H1 (cell line): Measurements from ENCODE around the gene TASP1. TPM values are rescaled to one million over a fixed set of nuclear protein-coding genes. Genes with fewer than 3 reads are reported as not detected.

Experiments used
- ASH2L ChIP-seq: fragments of 200-600, 300-600 bp; sonication (generic); IDR thresholded peaks from one replicate; pipeline ENCODE4 v1.7.1; 2017; ENCODE audit warnings: low read length
- BCL11A ChIP-seq, 2 experiments: IDR thresholded peaks; one replicate each; pipeline ENCODE4 v1.6.1; 2011; ENCODE audit warnings: low read depth in 2 of 2, low read length in 2 of 2, mild to moderate bottlenecking in 2 of 2
- CEBPB ChIP-seq: IDR thresholded peaks from 2 replicates; pipeline ENCODE4 v1.6.1; 2012; ENCODE audit warnings: low read depth, low read length
- E2F6 ChIP-seq: IDR thresholded peaks from 2 replicates; pipeline ENCODE4 v1.6.1; 2012; ENCODE audit warnings: inconsistent platforms
- POLR2A ChIP-seq, 2 experiments: IDR thresholded peaks; 1 replicate in 1 of 2; 2 replicates in 1 of 2; pipeline ENCODE4 v1.6.1; 2011; ENCODE audit warnings: low read depth in 2 of 2, low read length in 2 of 2, mild to moderate bottlenecking in 2 of 2; ENCODE audit errors: control extremely low read depth in 1 of 2
- RAD21 ChIP-seq, 2 experiments: IDR thresholded peaks in 1 of 2; conservative IDR thresholded peaks in 1 of 2; 2 replicates each; pipeline ENCODE4 v1.6.1; 2011; ENCODE audit warnings: low read depth in 2 of 2, low read length in 2 of 2, improper control_type of control experiment in 1 of 2, inconsistent platforms in 1 of 2, mild to moderate bottlenecking in 1 of 2, moderate library complexity in 1 of 2
- SAP30 ChIP-seq: fragments of 300-600 bp; sonication (generic); IDR thresholded peaks from 2 replicates; pipeline ENCODE4 v1.7.1; 2012; ENCODE audit warnings: low read length, moderate library complexity, mild to moderate bottlenecking, inconsistent platforms; ENCODE audit not compliant: insufficient read depth, insufficient replicate concordance
- polyA plus RNA-seq, 7 experiments: library from polyadenylated mRNA; depleted of rRNA in 3 of 7; stranded (reverse) in 5 of 7; unstranded in 2 of 7; fragments of >200 nt in 5 of 7; fragments of 200-250 nt in 2 of 7; gene quantifications; 1 replicate in 5 of 7; 2 replicates in 1 of 7; 4 replicates in 1 of 7; pipeline versions ENCODE4 v1.2.1 to v1.2.3, GENCODE V29; 2011 to 2013; ENCODE audit warnings: missing spikeins in 2 of 7, mixed read lengths in 2 of 7
- total RNA-seq: library from RNA; stranded (reverse); fragmentation: NEBNext Ultra II Directional; extraction: Animal tissue kit (Norgen Biotek cat#: 25700); gene quantifications from 2 replicates; pipeline ENCODE4 v1.2.1, GENCODE V29; 2021
- TF ChIP-seq, protein P1 (sequence below): fragments of 300-600 bp; sonication (generic); IDR thresholded peaks from 2 replicates; pipeline ENCODE4 v1.7.1; 2012; ENCODE audit warnings: low read length, moderate library complexity, mild to moderate bottlenecking, inconsistent platforms; ENCODE audit not compliant: insufficient replicate concordance

Gene TASP1
- total and polyA plus RNA-seq, 2 of the 8 experiments (the other 6 are each of a cell fraction or from before 2014, with no cell fraction given), result 4.5 to 10.9 TPM

- TF ChIP-seq, protein P1, sequence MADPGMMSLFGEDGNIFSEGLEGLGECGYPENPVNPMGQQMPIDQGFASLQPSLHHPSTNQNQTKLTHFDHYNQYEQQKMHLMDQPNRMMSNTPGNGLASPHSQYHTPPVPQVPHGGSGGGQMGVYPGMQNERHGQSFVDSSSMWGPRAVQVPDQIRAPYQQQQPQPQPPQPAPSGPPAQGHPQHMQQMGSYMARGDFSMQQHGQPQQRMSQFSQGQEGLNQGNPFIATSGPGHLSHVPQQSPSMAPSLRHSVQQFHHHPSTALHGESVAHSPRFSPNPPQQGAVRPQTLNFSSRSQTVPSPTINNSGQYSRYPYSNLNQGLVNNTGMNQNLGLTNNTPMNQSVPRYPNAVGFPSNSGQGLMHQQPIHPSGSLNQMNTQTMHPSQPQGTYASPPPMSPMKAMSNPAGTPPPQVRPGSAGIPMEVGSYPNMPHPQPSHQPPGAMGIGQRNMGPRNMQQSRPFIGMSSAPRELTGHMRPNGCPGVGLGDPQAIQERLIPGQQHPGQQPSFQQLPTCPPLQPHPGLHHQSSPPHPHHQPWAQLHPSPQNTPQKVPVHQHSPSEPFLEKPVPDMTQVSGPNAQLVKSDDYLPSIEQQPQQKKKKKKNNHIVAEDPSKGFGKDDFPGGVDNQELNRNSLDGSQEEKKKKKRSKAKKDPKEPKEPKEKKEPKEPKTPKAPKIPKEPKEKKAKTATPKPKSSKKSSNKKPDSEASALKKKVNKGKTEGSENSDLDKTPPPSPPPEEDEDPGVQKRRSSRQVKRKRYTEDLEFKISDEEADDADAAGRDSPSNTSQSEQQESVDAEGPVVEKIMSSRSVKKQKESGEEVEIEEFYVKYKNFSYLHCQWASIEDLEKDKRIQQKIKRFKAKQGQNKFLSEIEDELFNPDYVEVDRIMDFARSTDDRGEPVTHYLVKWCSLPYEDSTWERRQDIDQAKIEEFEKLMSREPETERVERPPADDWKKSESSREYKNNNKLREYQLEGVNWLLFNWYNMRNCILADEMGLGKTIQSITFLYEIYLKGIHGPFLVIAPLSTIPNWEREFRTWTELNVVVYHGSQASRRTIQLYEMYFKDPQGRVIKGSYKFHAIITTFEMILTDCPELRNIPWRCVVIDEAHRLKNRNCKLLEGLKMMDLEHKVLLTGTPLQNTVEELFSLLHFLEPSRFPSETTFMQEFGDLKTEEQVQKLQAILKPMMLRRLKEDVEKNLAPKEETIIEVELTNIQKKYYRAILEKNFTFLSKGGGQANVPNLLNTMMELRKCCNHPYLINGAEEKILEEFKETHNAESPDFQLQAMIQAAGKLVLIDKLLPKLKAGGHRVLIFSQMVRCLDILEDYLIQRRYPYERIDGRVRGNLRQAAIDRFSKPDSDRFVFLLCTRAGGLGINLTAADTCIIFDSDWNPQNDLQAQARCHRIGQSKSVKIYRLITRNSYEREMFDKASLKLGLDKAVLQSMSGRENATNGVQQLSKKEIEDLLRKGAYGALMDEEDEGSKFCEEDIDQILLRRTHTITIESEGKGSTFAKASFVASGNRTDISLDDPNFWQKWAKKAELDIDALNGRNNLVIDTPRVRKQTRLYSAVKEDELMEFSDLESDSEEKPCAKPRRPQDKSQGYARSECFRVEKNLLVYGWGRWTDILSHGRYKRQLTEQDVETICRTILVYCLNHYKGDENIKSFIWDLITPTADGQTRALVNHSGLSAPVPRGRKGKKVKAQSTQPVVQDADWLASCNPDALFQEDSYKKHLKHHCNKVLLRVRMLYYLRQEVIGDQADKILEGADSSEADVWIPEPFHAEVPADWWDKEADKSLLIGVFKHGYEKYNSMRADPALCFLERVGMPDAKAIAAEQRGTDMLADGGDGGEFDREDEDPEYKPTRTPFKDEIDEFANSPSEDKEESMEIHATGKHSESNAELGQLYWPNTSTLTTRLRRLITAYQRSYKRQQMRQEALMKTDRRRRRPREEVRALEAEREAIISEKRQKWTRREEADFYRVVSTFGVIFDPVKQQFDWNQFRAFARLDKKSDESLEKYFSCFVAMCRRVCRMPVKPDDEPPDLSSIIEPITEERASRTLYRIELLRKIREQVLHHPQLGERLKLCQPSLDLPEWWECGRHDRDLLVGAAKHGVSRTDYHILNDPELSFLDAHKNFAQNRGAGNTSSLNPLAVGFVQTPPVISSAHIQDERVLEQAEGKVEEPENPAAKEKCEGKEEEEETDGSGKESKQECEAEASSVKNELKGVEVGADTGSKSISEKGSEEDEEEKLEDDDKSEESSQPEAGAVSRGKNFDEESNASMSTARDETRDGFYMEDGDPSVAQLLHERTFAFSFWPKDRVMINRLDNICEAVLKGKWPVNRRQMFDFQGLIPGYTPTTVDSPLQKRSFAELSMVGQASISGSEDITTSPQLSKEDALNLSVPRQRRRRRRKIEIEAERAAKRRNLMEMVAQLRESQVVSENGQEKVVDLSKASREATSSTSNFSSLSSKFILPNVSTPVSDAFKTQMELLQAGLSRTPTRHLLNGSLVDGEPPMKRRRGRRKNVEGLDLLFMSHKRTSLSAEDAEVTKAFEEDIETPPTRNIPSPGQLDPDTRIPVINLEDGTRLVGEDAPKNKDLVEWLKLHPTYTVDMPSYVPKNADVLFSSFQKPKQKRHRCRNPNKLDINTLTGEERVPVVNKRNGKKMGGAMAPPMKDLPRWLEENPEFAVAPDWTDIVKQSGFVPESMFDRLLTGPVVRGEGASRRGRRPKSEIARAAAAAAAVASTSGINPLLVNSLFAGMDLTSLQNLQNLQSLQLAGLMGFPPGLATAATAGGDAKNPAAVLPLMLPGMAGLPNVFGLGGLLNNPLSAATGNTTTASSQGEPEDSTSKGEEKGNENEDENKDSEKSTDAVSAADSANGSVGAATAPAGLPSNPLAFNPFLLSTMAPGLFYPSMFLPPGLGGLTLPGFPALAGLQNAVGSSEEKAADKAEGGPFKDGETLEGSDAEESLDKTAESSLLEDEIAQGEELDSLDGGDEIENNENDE, result no peak
- TF ChIP-seq RAD21 (IDR thresholded peaks at IDR 0.05 in 1 of 2, conservative IDR thresholded peaks at IDR 0.05 in 1 of 2; ENCODE audit: low read depth in 2 of 2, low read length in 2 of 2) (no peak), SAP30 (no peak), BCL11A (IDR thresholded peaks at IDR 0.05; ENCODE audit: low read depth in 2 of 2, low read length in 2 of 2) (no peak), CEBPB (no peak), POLR2A (IDR thresholded peaks at IDR 0.05; ENCODE audit: control extremely low read depth in 1 of 2, low read depth in 2 of 2, low read length in 2 of 2) (no peak), ASH2L (no peak), E2F6 (no peak)
Observed at GRCh38 chr20:13515291-13515690, 123.4 kb downstream of the TASP1 start (continued).
